ENCODE results near the gene ZNF892.
"Not testable (repeated sequence)": the region's sequence is repeated elsewhere in the genome, so short reads cannot be mapped to it uniquely, and the experiment has no call there.

Gene ZNF892

GRCh38 chr2:95240556-95240955, 33.2 kb downstream of the ZNF892 start:
- Histone ChIP-seq H3K9me3 (ENCODE audit: control insufficient read depth, insufficient read depth, low read depth, low read length) (no peaks in the 10 kb centered on the region), H3K27ac (ENCODE audit: extremely low read depth, low read depth, low read length) (no peak overlapping the region), H3K4me3 (ENCODE audit: low read depth, low read length) (no peak overlapping the region), H3K4me1 (ENCODE audit: control insufficient read depth, insufficient read depth, low read length) (no peaks in the 10 kb centered on the region), H3K36me3 (ENCODE audit: control insufficient read depth in 2 of 2, insufficient read depth in 1 of 2, low read length in 2 of 2) (no peaks in the 10 kb centered on the region)
- ChIA-PET CTCF (interaction anchor here (0.6 kb wide), 2 partner anchors 9 to 53 kb away, joined by 4 read pairs; no protein-coding TSS in a partner anchor), POLR2A (no interaction called here)
- TF ChIP-seq ZNF155 (tag by site-specific recombination; IDR thresholded peaks at IDR 0.05) (no peak), ZNF214 (tag by site-specific recombination; IDR thresholded peaks at IDR 0.05; ENCODE audit: borderline replicate concordance) (no peak), ZBTB20 (tag by site-specific recombination; IDR thresholded peaks at IDR 0.05) (no peak), ZNF48 (tag by site-specific recombination; IDR thresholded peaks at IDR 0.05) (no peak), ZNF600 (tag by site-specific recombination; IDR thresholded peaks at IDR 0.05) (no peak), ZNF529 (tag by site-specific recombination; IDR thresholded peaks at IDR 0.05; ENCODE audit: insufficient replicate concordance) (no peak), ZSCAN30 (tag by site-specific recombination; IDR thresholded peaks at IDR 0.05) (no peak), ZNF140 (tag by site-specific recombination; IDR thresholded peaks at IDR 0.05) (no peak), ZBTB10 (tag by site-specific recombination; IDR thresholded peaks at IDR 0.05) (no peak), ZNF596 (tag by site-specific recombination; IDR thresholded peaks at IDR 0.05) (no peak), ZNF398 (tag by site-specific recombination; IDR thresholded peaks at IDR 0.05) (no peak), ZNF37A (tag by site-specific recombination; IDR thresholded peaks at IDR 0.05) (no peak), ZNF366 (tag by site-specific recombination; conservative IDR thresholded peaks at IDR 0.05) (no peak), ZBTB17 (tag by site-specific recombination; IDR thresholded peaks at IDR 0.05) (no peak)

GRCh38 chr2:95242084-95242483, 34.8 kb downstream of the ZNF892 start:
- POLR2A ChIA-PET; H3K27ac ChIP-seq (ENCODE audit: extremely low read depth, low read depth, low read length); H3K4me3 ChIP-seq (ENCODE audit: low read depth, low read length); H3K9me3 ChIP-seq (ENCODE audit: control insufficient read depth, insufficient read depth, low read depth, low read length); H3K4me1 ChIP-seq (ENCODE audit: control insufficient read depth, insufficient read depth, low read length); H3K36me3 ChIP-seq (ENCODE audit: control insufficient read depth in 2 of 2, insufficient read depth in 1 of 2, low read length in 2 of 2); CTCF ChIA-PET: not testable (repeated sequence)
